CD4-positive, alpha-beta T cell treated with Interleukin-17A for 1 hour (primary cell): ENCODE data around the gene ZNF354B.

Experiments
- DNase-seq: peaks from one replicate; pipeline ENCODE4 v3.0.0-alpha.2; 2020

ZNF354B gene

GRCh38 chr5:178883815-178884430 lies 24.2 kb downstream of the ZNF354B start:
- no peak for DNase-seq

- DNase-seq, result peak; percentile 13
These were observed 36.1 kb downstream of the ZNF354B start, which contains the start of gene ZFP2 for GRCh38 chr5:178895615-178896571. TSS of gene ZFP2 (plus strand) at chr5:178895913. CDS start at chr5:178931314, 35,401 bp downstream.

GRCh38 chr5:178899289-178899688 lies 39.5 kb downstream of the ZNF354B start:
- DNase-seq, result no peak

GRCh38 chr5:178902849-178903248 lies 43.1 kb downstream of the ZNF354B start:
- no peak for DNase-seq

- DNase-seq, result no peak
These were observed 72.3 kb downstream of the ZNF354B start for GRCh38 chr5:178931846-178932760.
